ENCODE data around the gene LAMA1. TPM values are rescaled to one million over a fixed set of nuclear protein-coding genes. Genes with fewer than 3 reads are reported as not detected.

LAMA1 gene
- total and polyA plus RNA-seq, 2 of the 8 experiments (the other 6 are each of a cell fraction or from before 2014, with no cell fraction given): 30.4 to 48.7 TPM

- no peak for DNase-seq (ENCODE audit: low read depth in 1 of 2, low spot score in 2 of 2)
These were observed 194.4 kb downstream of the LAMA1 start for GRCh38 chr18:6923220-6923619.

More at GRCh38 chr18:6923220-6923619, 194.4 kb downstream of the LAMA1 start:
- TF ChIP-seq RAD21 (IDR thresholded peaks at IDR 0.05 in 1 of 2, conservative IDR thresholded peaks at IDR 0.05 in 1 of 2; ENCODE audit: low read depth in 2 of 2, low read length in 2 of 2) (no peak), KDM5A (IDR thresholded peaks at IDR 0.05; ENCODE audit: low read length) (no peak), SUZ12 (IDR thresholded peaks at IDR 0.05; ENCODE audit: low read length) (no peak), USF2 (IDR thresholded peaks at IDR 0.05; ENCODE audit: low read length) (no peak), CTBP2 (IDR thresholded peaks at IDR 0.05; ENCODE audit: borderline replicate concordance, insufficient read depth, insufficient read length, low read length) (no peak), SAP30 (IDR thresholded peaks at IDR 0.05; ENCODE audit: insufficient read depth, insufficient replicate concordance, low read length) (no peak)
- H2BK15ac ChIP-seq (ENCODE audit: low read length): no peak overlapping the region
- no peak overlapping the region for H3K23ac ChIP-seq (ENCODE audit: insufficient read length)
- no peak overlapping the region for H2BK20ac ChIP-seq (ENCODE audit: low read length)
- H3K4me2 ChIP-seq (ENCODE audit: insufficient read depth in 1 of 2, low read depth in 2 of 2, low read length in 2 of 2): no peak overlapping the region
- no peak overlapping the region for H3K56ac ChIP-seq (replicated peaks; ENCODE audit: insufficient read length, low read depth, low read length)
- no peak overlapping the region for H4K5ac ChIP-seq (ENCODE audit: insufficient read length, low read depth, low read length)
- ChIA-PET CTCF (ENCODE audit: partially characterized antibody) (interaction anchor here (2.7 kb wide), 1 partner anchor 17 kb away, joined by 10 read pairs; no protein-coding TSS in a partner anchor), POLR2A (ENCODE audit: partially characterized antibody) (no interaction called here)
- H4K8ac ChIP-seq (ENCODE audit: extremely low read depth, insufficient read depth, low read length): no peak overlapping the region
- no peak overlapping the region for H2BK5ac ChIP-seq (ENCODE audit: low read depth, low read length)
- H3K27ac ChIP-seq (ENCODE audit: low read depth, low read length): no peak overlapping the region
- no peak overlapping the region for H2AFZ ChIP-seq (ENCODE audit: low read length)
- no peaks in the 10 kb centered on the region for H3K4me1 ChIP-seq (replicated peaks in 1 of 4; ENCODE audit: control insufficient read depth in 3 of 4, insufficient read depth in 4 of 4, low read length in 3 of 4)
- WGBS, 2 experiments (ENCODE audit: extremely low coverage in 1 of 2, insufficient coverage in 1 of 2, insufficient read length in 1 of 2, insufficient replicate concordance in 2 of 2, low coverage in 1 of 2, low lambda C conversion rate in 2 of 2, missing lambda C conversion rate in 1 of 2): 95% methylated on average over 1 of the region's 1 CpG; no CpG with 5 or more reads in 1 of the 2 experiments
- H3K4me3 ChIP-seq (ENCODE audit: extremely low read depth in 1 of 4, insufficient read depth in 2 of 4, low read depth in 3 of 4, low read length in 4 of 4): no peak overlapping the region
- no peak overlapping the region for H3K9ac ChIP-seq (replicated peaks in 1 of 4; ENCODE audit: extremely low read depth in 1 of 4, low read depth in 3 of 4, low read length in 3 of 4)
- H3K79me2 ChIP-seq (ENCODE audit: control insufficient read depth in 1 of 2, insufficient read depth in 2 of 2, low read length in 2 of 2): no peaks in the 10 kb centered on the region
- no peaks in the 10 kb centered on the region for H3K9me3 ChIP-seq (ENCODE audit: insufficient read depth in 2 of 2, low read depth in 1 of 2, low read length in 1 of 2)
- no peaks in the 10 kb centered on the region for H3K27me3 ChIP-seq (replicated peaks in 1 of 4; ENCODE audit: control insufficient read depth in 3 of 4, extremely low read depth in 1 of 4, insufficient read depth in 3 of 4, low read length in 3 of 4)
- H2AK5ac ChIP-seq (ENCODE audit: low read depth, low read length): no peak overlapping the region
- H3K79me1 ChIP-seq (ENCODE audit: low read depth, low read length): no peaks in the 10 kb centered on the region
- H3K18ac ChIP-seq (ENCODE audit: extremely low read depth, low read length): no peak overlapping the region
- H3K36me3 ChIP-seq (ENCODE audit: control insufficient read depth in 2 of 4, insufficient read depth in 4 of 4, low read length in 3 of 4): no peaks in the 10 kb centered on the region
- no peak overlapping the region for H3K14ac ChIP-seq (ENCODE audit: insufficient read length)
- H2BK120ac ChIP-seq (replicated peaks; ENCODE audit: low read depth, low read length): no peak overlapping the region
- peaks cover 3% of the 10 kb centered on the region; the same call in 1 of the 2 replicates for H3K23me2 ChIP-seq (ENCODE audit: low read depth, low read length)
- H3K4ac ChIP-seq (replicated peaks; ENCODE audit: insufficient read length, low read depth, low read length): no peak overlapping the region
- H4K91ac ChIP-seq (replicated peaks; ENCODE audit: insufficient read length, low read length): no peak overlapping the region
- H2BK12ac ChIP-seq (ENCODE audit: low read depth, low read length): no peak overlapping the region
- peaks cover 0 to 2% of the 10 kb centered on the region in 2 experiments for H4K20me1 ChIP-seq (replicated peaks in 1 of 2; ENCODE audit: control insufficient read depth in 1 of 2, insufficient read depth in 2 of 2, low read length in 2 of 2)
- FAIRE-seq: no peak

Measured in H1 (cell line).